NCI-H1694 (cell line): Measurements from ENCODE around the gene ZNF630.
"Not testable (repeated sequence)": the region's sequence is repeated elsewhere in the genome, so short reads cannot be mapped to it uniquely, and the experiment has no call there.

ENCODE experiments used
- DNase-seq: peaks from one replicate; lab custom pipeline; 2025; lab: John Stamatoyannopoulos, UW

Gene ZNF630

GRCh38 chrX:48028091-48028490 is 43.3 kb downstream of the ZNF630 start:
- no peak for DNase-seq

- not testable (repeated sequence) for DNase-seq
Observed at GRCh38 chrX:48027545-48027944, 43.9 kb downstream of the ZNF630 start.

DNA sequence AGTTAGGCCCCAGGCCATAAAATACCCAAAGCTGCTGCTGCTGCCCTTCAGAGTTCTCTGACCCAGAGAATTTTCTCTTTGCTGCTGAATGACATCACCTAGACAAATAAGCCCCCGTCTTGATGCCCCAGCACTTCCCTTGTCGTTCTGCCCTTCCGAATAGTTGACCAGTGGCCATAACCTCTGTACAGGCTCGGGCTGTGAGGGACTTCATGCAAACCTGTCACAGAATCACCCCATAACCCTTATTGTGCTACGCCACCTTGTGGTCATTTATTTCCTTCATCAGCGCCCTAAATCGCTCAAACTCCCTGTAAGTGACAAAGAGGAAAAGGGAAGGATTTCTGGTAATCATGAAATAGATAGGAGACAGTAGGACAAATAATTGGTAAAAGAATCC is 45.9 kb downstream of the ZNF630 start:
- peak; percentile 60 for DNase-seq

DNA sequence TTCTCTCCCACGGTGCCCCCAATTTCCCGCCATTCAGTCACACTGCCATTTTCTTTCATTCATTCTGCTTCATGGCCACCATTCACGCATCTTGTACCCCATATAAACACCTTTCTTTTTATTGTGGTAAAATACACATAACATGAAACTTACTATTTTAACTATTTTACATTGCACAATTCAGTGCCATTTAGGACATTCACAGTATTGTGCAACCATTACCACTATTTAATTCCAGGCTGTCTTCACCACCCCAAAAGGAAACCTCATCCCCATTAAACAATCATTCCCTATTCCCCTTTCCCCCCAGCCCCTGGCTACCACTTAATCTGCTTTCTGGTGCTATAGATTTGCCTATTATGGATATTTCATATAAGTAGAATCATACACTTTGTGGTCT is 48.7 kb downstream of the ZNF630 start:
- no peak for DNase-seq

- DNase-seq: no peak
Observed at GRCh38 chrX:48022100-48022499, 49.3 kb downstream of the ZNF630 start.

GRCh38 chrX:48021026-48021900 is 50.2 kb downstream of the ZNF630 start:
- DNase-seq: peak; percentile 73

GRCh38 chrX:48020472-48020871 is 51.0 kb downstream of the ZNF630 start:
- DNase-seq: not testable (repeated sequence)

GRCh38 chrX:48019892-48020291 is 51.5 kb downstream of the ZNF630 start:
- DNase-seq: not testable (repeated sequence)

DNA sequence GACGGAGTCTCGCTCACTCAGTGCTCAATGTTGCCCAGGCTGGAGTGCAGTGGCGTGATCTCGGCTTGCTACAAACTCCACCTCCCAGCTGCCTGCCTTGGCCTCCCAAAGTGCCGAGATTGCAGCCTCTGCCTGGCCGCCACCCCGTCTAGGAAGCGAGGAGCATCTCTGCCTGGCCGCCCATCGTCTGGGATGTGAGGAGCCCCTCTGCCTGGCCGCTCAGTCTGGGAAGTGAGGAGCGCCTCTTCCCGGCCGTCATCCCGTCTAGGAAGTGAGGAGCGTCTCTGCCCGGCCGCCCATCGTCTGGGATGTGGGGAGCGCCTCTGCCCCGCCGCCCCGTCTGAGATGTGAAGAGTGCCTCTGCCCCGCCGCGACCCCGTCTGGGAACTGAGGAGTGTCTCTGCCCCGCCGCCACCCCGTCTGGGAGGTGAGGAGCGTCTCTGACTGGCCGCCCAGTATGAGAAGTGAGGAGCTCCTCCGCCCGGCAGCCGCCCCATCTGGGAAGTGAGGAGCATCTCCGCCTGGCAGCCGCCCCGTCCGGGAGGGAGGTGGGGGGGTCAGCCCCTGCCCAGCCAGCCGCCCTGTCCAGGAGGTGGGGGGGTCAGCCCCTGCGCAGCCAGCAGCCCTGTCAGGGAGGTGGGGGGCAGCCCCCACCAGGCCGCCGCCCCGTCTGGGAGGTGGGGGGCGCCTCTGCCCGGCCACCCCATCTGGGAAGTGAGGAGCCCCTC is 54.7 kb downstream of the ZNF630 start:
- not testable (repeated sequence) for DNase-seq

DNA sequence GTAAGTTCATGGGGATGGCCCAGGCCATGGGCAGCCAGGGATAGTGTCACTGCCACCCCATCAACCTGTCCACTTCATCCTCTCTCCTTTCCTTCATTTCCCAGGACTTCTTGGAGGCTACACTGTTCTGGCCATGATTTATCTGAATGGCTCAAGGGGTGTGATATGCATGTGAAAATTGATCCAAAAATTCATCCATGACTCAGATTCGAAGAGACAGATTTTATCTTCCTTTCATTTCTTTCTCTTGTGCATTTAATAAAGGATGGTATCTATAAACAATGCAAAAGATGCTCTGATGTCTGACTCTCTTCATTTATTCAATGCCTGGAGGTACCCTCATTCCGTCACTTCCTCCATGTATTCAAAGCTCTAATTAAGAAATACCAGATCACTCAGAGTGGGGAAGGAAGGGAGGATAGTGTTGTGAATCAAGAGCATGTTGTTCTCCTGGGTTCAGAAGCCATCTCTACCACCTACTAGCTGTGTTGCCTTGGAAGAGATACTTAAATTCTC is 61.9 kb downstream of the ZNF630 start:
- DNase-seq: not testable (repeated sequence)
